Karpas-422 (cell line): Measurements from ENCODE around the gene FERMT2. TPM values are rescaled to one million over a fixed set of nuclear protein-coding genes. Genes with fewer than 3 reads are reported as not detected.

Source experiments
- DNase-seq: peaks from one replicate; pipeline ENCODE4 v3.0.0-alpha.2; 2015
- H2AFZ ChIP-seq: fragments of 200-600 bp; sonication (generic); 2 replicates; pipeline ENCODE4 v1.6.1; 2014; ENCODE audit warnings: antibody characterized with exemption, low read length, mixed read lengths
- H3K27ac ChIP-seq: fragments of 200-600 bp; sonication (generic); 2 replicates; pipeline ENCODE4 v1.5.1; 2014; ENCODE audit warnings: mild to moderate bottlenecking, low read length, moderate library complexity
- H3K27me3 ChIP-seq: fragments of 200-600 bp; sonication (generic); 2 replicates; pipeline ENCODE4 v1.6.1; 2014; ENCODE audit warnings: low read length, mixed read lengths
- H3K36me3 ChIP-seq: fragments of 200-600 bp; sonication (generic); 2 replicates; pipeline ENCODE4 v1.6.1; 2014; ENCODE audit warnings: low read length, mixed read lengths; ENCODE audit not compliant: insufficient read depth
- H3K4me1 ChIP-seq: fragments of 200-600 bp; sonication (generic); 2 replicates; pipeline ENCODE4 v1.6.1; 2014; ENCODE audit warnings: mild to moderate bottlenecking, low read length, mixed read lengths
- H3K4me2 ChIP-seq: fragments of 200-600 bp; sonication (generic); 2 replicates; pipeline ENCODE4 v1.6.1; 2014; ENCODE audit warnings: low read length, low read depth, mild to moderate bottlenecking; ENCODE audit not compliant: poor library complexity, severe bottlenecking
- H3K4me3 ChIP-seq: fragments of 200-600 bp; sonication (generic); 2 replicates; pipeline ENCODE4 v1.5.1; 2014; ENCODE audit warnings: mild to moderate bottlenecking, antibody characterized with exemption, low read length, mixed read lengths
- H3K79me2 ChIP-seq: fragments of 200-600 bp; sonication (generic); 2 replicates; pipeline ENCODE4 v1.6.1; 2014; ENCODE audit warnings: mild to moderate bottlenecking, low read length, mixed read lengths
- H3K9ac ChIP-seq: fragments of 200-600 bp; sonication (generic); 2 replicates; pipeline ENCODE4 v1.6.0; 2014; ENCODE audit warnings: low read length
- H3K9me2 ChIP-seq: fragments of 200-600 bp; sonication (generic), shearing (Covaris generic); replicated peaks from 2 replicates; pipeline ENCODE4 v1.6.0; 2014; ENCODE audit warnings: mild to moderate bottlenecking, low read length, moderate library complexity; ENCODE audit not compliant: insufficient read depth
- H3K9me3 ChIP-seq: fragments of 300-700, 200-600 bp; sonication (generic); 2 replicates; pipeline ENCODE4 v1.6.1; 2014; ENCODE audit warnings: low read length, mixed read lengths
- H4K20me1 ChIP-seq: fragments of 200-600 bp; sonication (generic); 2 replicates; pipeline ENCODE4 v1.6.1; 2014; ENCODE audit warnings: mild to moderate bottlenecking, antibody characterized with exemption, low read length, low read depth; ENCODE audit not compliant: insufficient read depth
- total RNA-seq: library from RNA; depleted of rRNA; stranded (reverse); fragments of >200 nt; shearing (Covaris generic); gene quantifications from 2 replicates; pipeline ENCODE4 v1.2.3, GENCODE V29; 2014; ENCODE audit warnings: low replicate concordance; rRNA removed

Gene FERMT2
- total RNA-seq, 1 experiment from 2014 or later = 0.34 TPM

DNA sequence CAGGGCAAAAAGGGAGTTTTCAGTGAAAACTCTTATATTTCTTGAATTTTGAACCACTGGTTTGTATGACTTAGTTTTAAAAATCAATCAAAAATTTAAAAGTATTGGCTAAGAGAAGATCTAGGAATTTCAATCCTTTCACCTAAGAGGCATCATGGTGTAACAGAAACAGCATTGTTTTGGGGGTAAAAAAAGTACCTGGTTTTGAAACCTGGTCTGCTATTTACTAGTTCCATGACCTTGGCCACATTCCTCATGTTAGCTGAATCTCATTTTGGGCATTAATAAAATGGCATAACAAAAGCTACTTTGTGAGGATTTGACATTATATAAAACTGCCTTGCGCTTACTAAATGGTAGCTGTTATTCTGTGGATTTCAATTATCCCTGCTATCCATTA is 142.7 kb downstream of the FERMT2 start:
- H3K4me3 ChIP-seq = no peak overlapping the region
- no peak overlapping the region for H3K27ac ChIP-seq
- no peaks in the 10 kb centered on the region for H4K20me1 ChIP-seq
- H3K27me3 ChIP-seq = no peaks in the 10 kb centered on the region
- H3K9ac ChIP-seq = no peak overlapping the region
- no peaks in the 10 kb centered on the region for H3K36me3 ChIP-seq
- H2AFZ ChIP-seq = no peak overlapping the region
- H3K9me2 ChIP-seq = no peaks in the 10 kb centered on the region
- H3K79me2 ChIP-seq = no peaks in the 10 kb centered on the region
- DNase-seq = no peak
- no peaks in the 10 kb centered on the region for H3K9me3 ChIP-seq
- no peak overlapping the region for H3K4me2 ChIP-seq
- H3K4me1 ChIP-seq = no peaks in the 10 kb centered on the region

Other genes starting within 250 kb of the FERMT2 start
- 123 and 132 TPM in 2 replicates for gene PSMC6, start 243.8 kb downstream of the FERMT2 start, total RNA-seq
- 14.5 and 40.5 TPM in 2 replicates for gene STYX, start 220.9 kb downstream of the FERMT2 start, total RNA-seq
- 14.4 and 30.7 TPM in 2 replicates for gene GNPNAT1, start 159.4 kb downstream of the FERMT2 start, total RNA-seq
- 66.1 and 127 TPM in 2 replicates for gene DDHD1, start 202.3 kb upstream of the FERMT2 start, total RNA-seq